Measurements from ENCODE around the gene CCNI. TPM values are rescaled to one million over a fixed set of nuclear protein-coding genes. Genes with fewer than 3 reads are reported as not detected.

Gene CCNI
- total RNA-seq, 1 experiment from 2014 or later: 208 TPM

- TF ChIP-seq ZNF274 (IDR thresholded peaks at IDR 0.05; ENCODE audit: low read depth, low read length) (no peak), RAD21 (IDR thresholded peaks at IDR 0.05; ENCODE audit: low read depth) (no peak)
Measured at GRCh38 chr4:77124576-77124975, 48.8 kb upstream of the CCNI start (continued).

GRCh38 chr4:77123411-77123810 is 47.6 kb upstream of the CCNI start:
- no peaks in the 10 kb centered on the region for H3K9me3 ChIP-seq (ENCODE audit: control insufficient read depth in 1 of 2, insufficient read depth in 1 of 2, low read depth in 1 of 2, low read length in 2 of 2)
- H3K27ac ChIP-seq (ENCODE audit: low read depth, low read length): no peak overlapping the region
- ChIA-PET POLR2A (no interaction called here), RAD21 (ENCODE audit: low non-redundant PET in 1 of 2, low total read pairs in 2 of 2, uncharacterized antibody in 2 of 2, unreplicated experiment in 2 of 2) (no interaction called here), CTCF (interaction anchor here (0.8 kb wide), 1 partner anchor 80 kb away, joined by 3 read pairs; no protein-coding TSS in a partner anchor)
- no peaks in the 10 kb centered on the region for H3K36me3 ChIP-seq (ENCODE audit: control insufficient read depth in 1 of 2, insufficient read depth in 2 of 2, low read length in 2 of 2)
- TF ChIP-seq ELF1 (IDR thresholded peaks at IDR 0.05; ENCODE audit: borderline replicate concordance, low read depth): no peak
- TF ChIP-seq MAX (IDR thresholded peaks at IDR 0.05): no peak
- no peak for TF ChIP-seq CEBPB (IDR thresholded peaks at IDR 0.05; ENCODE audit: low read depth)
- TF ChIP-seq CTCF (IDR thresholded peaks at IDR 0.05 in 2 of 3, conservative IDR thresholded peaks at IDR 0.05 in 1 of 3; ENCODE audit: borderline replicate concordance in 1 of 3, insufficient read depth in 1 of 3, low read depth in 2 of 3, low read length in 2 of 3): no peak
- TF ChIP-seq CBX3 (IDR thresholded peaks at IDR 0.05; ENCODE audit: low read depth): no peak
- no peak for TF ChIP-seq FOSL1 (IDR thresholded peaks at IDR 0.05; ENCODE audit: low read depth)
- no peak for TF ChIP-seq EGR1 (IDR thresholded peaks at IDR 0.05; ENCODE audit: low read depth)
- no peak for TF ChIP-seq RAD21 (IDR thresholded peaks at IDR 0.05; ENCODE audit: low read depth)
- TF ChIP-seq EZH2 (IDR thresholded peaks at IDR 0.05): no peak
- TF ChIP-seq JUND (IDR thresholded peaks at IDR 0.05): no peak
- TF ChIP-seq EZH2phosphoT487 (IDR thresholded peaks at IDR 0.05; ENCODE audit: borderline replicate concordance): no peak
- no peak for TF ChIP-seq POLR2A (IDR thresholded peaks at IDR 0.05; ENCODE audit: borderline replicate concordance, extremely low read depth, insufficient read depth, insufficient read length)
- TF ChIP-seq POLR2AphosphoS5 (IDR thresholded peaks at IDR 0.05; ENCODE audit: low read depth, low read length): no peak
- TF ChIP-seq ZNF274 (IDR thresholded peaks at IDR 0.05; ENCODE audit: low read depth, low read length): no peak
- TF ChIP-seq SIN3A (IDR thresholded peaks at IDR 0.05; ENCODE audit: low read depth): no peak
- no peak for TF ChIP-seq ZFX (IDR thresholded peaks at IDR 0.05)
- no peak for TF ChIP-seq SP1 (IDR thresholded peaks at IDR 0.05; ENCODE audit: low read depth)
- no peak for TF ChIP-seq ATF3 (IDR thresholded peaks at IDR 0.05)
- no peak overlapping the region for H3K4me2 ChIP-seq (ENCODE audit: low read length)
- no peaks in the 10 kb centered on the region for H3K27me3 ChIP-seq (ENCODE audit: insufficient read depth, low read length)
- BruUV-seq (replicated peaks): no TSS peak
- no peak overlapping the region for H2AFZ ChIP-seq (ENCODE audit: low read depth, low read length, poor library complexity, severe bottlenecking)
- H3K79me2 ChIP-seq (ENCODE audit: insufficient read depth, low read length): no peaks in the 10 kb centered on the region
- no peaks in the 10 kb centered on the region for H4K20me1 ChIP-seq (ENCODE audit: insufficient read depth)
- no peak for DNase-seq (ENCODE audit: low read depth, low spot score)
- H3K9ac ChIP-seq (ENCODE audit: low read length): no peak overlapping the region
- ATAC-seq: no peak
- no peaks in the 10 kb centered on the region for H3K9me2 ChIP-seq (ENCODE audit: insufficient read depth)
- no peaks in the 10 kb centered on the region for H3K4me1 ChIP-seq (ENCODE audit: control insufficient read depth in 1 of 2, insufficient read depth in 2 of 2, low read length in 2 of 2)
- H3K4me3 ChIP-seq (replicated peaks in 1 of 2; ENCODE audit: low read depth in 1 of 2, low read length in 2 of 2): no peak overlapping the region
- intact Hi-C loops (cut with micrococcal nuclease): no loop called here
